Head of caudate nucleus (tissue), 42 donors: Measurements from ENCODE around the gene MPV17L.
"Not testable (repeated sequence)": the region's sequence is repeated elsewhere in the genome, so short reads cannot be mapped to it uniquely, and the experiment has no call there.

Source experiments
- DNase-seq, 42 donors: peaks; one replicate each; pipeline versions ENCODE4 v3.0.0 to v3.0.0-alpha.2; 2020 to 2021; ENCODE audit warnings: mixed read lengths in 7 of 42
- intact Hi-C: fragments of 100-400 bp; cut with DNase I; formaldehyde crosslinking; loops from one replicate; pipeline ENCODE4 v1.15.0; 2022

The MPV17L gene

GRCh38 chr16:15443753-15444152 lies 48.2 kb downstream of the MPV17L start:
- no peak for DNase-seq
- intact Hi-C loops, result no loop called here

GRCh38 chr16:15444264-15444663 lies 48.7 kb downstream of the MPV17L start:
- intact Hi-C loops, result no loop called here

GRCh38 chr16:15445450-15445849 lies 49.9 kb downstream of the MPV17L start:
- intact Hi-C loops, result no loop called here
- no peak for DNase-seq

More at GRCh38 chr16:15444264-15444663, 48.7 kb downstream of the MPV17L start:
- DNase-seq, result no peak

- intact Hi-C loops, result no loop called here
Observed at GRCh38 chr16:15446901-15447300, 51.3 kb downstream of the MPV17L start.

GRCh38 chr16:15450624-15451023 lies 55.1 kb downstream of the MPV17L start:
- DNase-seq, result peak in 1 of 42 donors; percentile 13
- intact Hi-C loops, result no loop called here

More at GRCh38 chr16:15446901-15447300, 51.3 kb downstream of the MPV17L start:
- no peak for DNase-seq

- peak in 1 of 42 donors; percentile 22 for DNase-seq
- intact Hi-C loops, result no loop called here
Observed at GRCh38 chr16:15451098-15451731, 55.7 kb downstream of the MPV17L start.

- DNase-seq, result peak in 1 of 42 donors; percentile 7
- intact Hi-C loops, result no loop called here
Observed at GRCh38 chr16:15452246-15452855, 56.8 kb downstream of the MPV17L start.

- DNase-seq, result peak in 1 of 42 donors; percentile 9
- intact Hi-C loops, result not testable (repeated sequence)
Observed at GRCh38 chr16:15453296-15453695, 57.7 kb downstream of the MPV17L start.

- DNase-seq, result peak in 1 of 42 donors; percentile 24
- intact Hi-C loops, result not testable (repeated sequence)
Observed at GRCh38 chr16:15454933-15455332, 59.4 kb downstream of the MPV17L start.

GRCh38 chr16:15457400-15457799 lies 61.8 kb downstream of the MPV17L start:
- intact Hi-C loops, result no loop called here
- DNase-seq, result peak in 1 of 42 donors; percentile 5

- DNase-seq, result peak in 1 of 42 donors; percentile 12
- intact Hi-C loops, result no loop called here
Observed at GRCh38 chr16:15457958-15458357, 62.4 kb downstream of the MPV17L start.

GRCh38 chr16:15459791-15460190 lies 64.2 kb downstream of the MPV17L start:
- no peak for DNase-seq
- intact Hi-C loops, result no loop called here

- peak in 21 of 42 donors; percentile 6 to 68 (median 24) for DNase-seq
- intact Hi-C loops, result no loop called here
Observed at GRCh38 chr16:15460601-15461000, 65.0 kb downstream of the MPV17L start.

- DNase-seq, result peak in 1 of 42 donors; percentile 8
- intact Hi-C loops, result no loop called here
Observed at GRCh38 chr16:15461376-15461775, 65.8 kb downstream of the MPV17L start.
